Measurements from ENCODE around the gene TMEM80.

The TMEM80 gene

DNA sequence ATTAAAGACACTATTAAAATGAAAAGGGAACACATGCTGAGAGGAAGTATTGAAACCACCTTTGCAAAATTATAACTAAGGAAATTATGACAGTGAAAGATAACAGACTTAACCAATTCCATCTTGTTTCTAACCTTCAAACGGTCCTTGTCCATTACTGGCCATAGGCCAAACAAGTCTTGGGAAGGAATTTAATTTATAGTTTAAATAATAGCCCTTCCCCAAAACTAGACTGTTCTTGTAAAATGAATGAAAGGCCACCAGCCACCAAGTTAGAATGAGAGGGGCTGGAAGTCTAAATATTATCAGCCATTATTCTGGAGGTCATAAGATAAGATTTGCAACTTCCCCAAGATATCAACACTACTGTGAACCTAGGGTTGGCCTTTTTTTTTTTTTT, 49.8 kb downstream of the TMEM80 start:
- no peak for DNase-seq (ENCODE audit: low read depth in 2 of 2)

DNA sequence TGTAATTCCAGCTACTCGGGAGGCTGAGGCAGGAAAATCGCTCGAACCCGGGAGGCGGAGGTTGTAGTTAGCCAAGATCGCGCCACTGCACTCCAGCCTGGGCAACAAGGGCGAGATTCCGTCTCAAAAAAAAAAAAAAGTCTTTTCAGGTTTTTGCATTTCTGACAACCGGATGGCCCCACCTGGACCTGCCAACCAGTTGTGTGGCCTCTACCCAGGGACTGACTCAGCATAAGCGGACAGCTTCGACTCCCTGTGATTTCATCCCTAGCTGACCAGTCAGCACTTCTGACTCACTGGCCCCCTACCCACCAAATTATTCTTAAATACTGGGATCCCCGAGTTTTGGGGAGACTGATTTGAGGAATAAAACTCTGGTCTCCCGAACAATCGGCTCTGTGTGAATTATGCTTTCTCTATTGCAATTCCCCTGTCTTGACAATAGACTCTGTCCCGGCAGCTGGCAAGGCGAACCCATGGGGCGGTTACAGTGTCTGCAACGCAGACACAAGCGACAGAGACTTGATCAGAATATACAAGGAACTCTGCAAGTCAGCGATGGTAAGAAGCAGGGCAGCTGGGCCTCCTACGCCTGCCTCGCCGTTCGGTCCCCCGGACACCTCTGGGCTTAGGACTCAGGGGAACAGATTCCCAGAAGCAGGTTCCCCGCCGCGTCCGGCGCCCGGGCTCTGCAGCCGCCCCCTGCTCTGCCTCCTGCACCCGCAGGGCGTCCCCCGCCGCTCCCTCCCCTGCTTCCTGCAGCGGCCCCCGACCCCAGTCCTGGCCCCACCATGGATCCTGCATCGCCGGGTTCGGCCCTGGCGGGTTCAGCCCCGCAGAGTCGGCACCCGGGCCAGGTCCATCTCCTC, 50.9 kb downstream of the TMEM80 start:
- DNase-seq (ENCODE audit: low read depth in 2 of 2), result no peak

DNA sequence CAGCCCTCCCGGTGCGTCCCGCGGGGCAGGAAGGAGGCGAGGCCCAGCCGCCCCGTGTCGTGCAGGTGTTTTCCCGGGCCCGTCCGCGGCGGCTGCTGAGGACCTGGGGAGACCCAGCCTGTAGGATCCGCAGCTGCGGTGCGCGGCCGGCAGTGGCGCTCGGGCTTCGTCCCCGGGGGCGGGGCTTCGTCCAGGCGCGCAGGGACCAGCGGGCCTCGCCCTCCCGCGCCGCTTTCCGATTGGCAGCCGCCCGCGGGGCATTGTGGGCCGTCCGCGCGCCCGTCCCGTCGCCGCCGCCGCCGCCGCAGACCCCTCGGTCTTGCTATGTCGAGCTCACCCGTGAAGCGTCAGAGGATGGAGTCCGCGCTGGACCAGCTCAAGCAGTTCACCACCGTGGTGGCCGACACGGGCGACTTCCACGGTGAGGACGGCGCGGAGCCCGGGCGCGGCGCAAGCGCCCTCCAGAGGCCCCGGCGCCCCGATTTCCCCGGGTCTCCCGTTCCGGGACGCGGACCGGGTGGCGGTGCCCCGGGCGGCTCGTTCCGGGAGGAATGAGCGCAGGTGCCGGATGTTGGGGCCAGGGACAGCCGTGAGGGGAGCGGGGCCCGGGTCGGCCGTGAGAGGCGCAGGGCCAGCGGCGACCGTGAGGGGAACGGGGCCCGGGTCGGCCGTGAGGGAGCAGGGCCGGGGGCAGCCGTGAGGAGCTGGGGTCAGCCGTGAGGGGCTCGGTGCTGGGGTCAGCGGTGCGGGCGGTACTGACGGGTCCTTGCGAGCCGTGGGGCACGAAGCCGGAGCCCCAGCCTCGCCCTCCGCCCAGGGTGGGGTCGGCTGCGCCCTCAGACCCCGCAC, 51.8 kb downstream of the TMEM80 start, which contains the start of gene TALDO1:
Gene TALDO1, plus strand, starts transcription at position 307 of the 849 bp plus-strand sequence. Its CDS starts 18 bp downstream, at position 325.
- peak; percentile 81 to 90 for DNase-seq (ENCODE audit: low read depth in 2 of 2)

DNA sequence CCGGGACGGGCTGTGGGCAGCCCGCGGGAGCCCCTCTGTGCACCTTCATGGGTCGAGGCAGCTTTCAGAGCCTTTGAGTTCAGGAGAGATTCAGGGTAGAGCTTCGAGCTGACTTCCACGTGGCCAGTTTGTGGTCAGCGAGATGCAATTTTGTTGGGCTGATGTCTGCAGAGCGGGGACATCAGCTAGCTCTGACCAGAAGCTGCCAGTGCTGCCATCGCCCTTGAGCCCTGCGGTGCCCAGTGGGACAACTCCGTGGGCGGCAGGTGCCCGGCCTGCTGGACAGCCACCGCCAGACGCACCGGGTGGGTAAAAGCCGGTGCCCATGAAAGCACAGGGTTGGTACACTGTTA, 52.4 kb downstream of the TMEM80 start:
- DNase-seq (ENCODE audit: low read depth in 2 of 2), result no peak

DNA sequence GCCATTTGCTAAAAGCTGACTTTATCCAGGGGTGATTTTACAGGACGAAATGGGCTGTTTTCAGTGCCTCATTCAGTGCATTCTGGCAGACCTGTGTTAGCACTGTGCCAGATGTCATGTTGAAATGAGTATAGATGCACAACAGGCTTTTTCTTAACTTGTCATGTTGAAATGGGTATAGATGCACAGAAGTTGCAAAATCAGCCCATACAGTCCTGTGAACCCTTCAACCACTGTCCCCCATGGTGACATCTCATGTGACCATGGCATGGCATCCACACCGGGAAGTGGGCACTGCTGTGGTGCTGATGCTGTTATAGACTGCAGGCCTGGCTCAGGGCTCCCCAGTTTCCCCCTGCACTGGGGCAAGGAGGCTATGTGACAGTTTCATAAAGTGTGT, 54.1 kb downstream of the TMEM80 start:
- no peak for DNase-seq (ENCODE audit: low read depth in 2 of 2)

Measured in stimulated activated CD4-positive, alpha-beta T cell treated with anti-CD3 and anti-CD28 coated beads, Interleukin-4, amount 100 ng/mL, for 48 hours (primary cell).